Gastrocnemius medialis (tissue), 4 donors: ENCODE results near the gene UNG. TPM values are rescaled to one million over a fixed set of nuclear protein-coding genes. Genes with fewer than 3 reads are reported as not detected.
A peak's percentile ranks its signal among the peaks of the same experiment; 100 is the strongest.
"Not testable (repeated sequence)": the region's sequence is repeated elsewhere in the genome, so short reads cannot be mapped to it uniquely, and the experiment has no call there.

ENCODE experiments used
- ATAC-seq, 2 donors: fragments of 150-250 bp; one replicate each; pipeline ENCODE4 v1.9.1; 2016
- DNase-seq, 2 donors: peaks; one replicate each; pipeline ENCODE4 v3.0.0-alpha.2; 2019
- H3K27ac ChIP-seq, 4 donors: fragments of 200-600 bp; sonication (generic); 1 replicate in 1 of 4; 2 replicates in 3 of 4; pipeline ENCODE4 v1.5.1; 2016 to 2018; ENCODE audit warnings: mild to moderate bottlenecking in 2 of 4, moderate library complexity in 1 of 4
- H3K27me3 ChIP-seq, 3 donors: fragments of 200-600 bp; sonication (generic) in 2 of 3; 1 replicate in 1 of 3; 2 replicates in 2 of 3; pipeline versions ENCODE4 v1.5.1 to v1.6.0; 2016 to 2019; ENCODE audit warnings: mild to moderate bottlenecking in 1 of 3, moderate library complexity in 1 of 3
- H3K36me3 ChIP-seq, 2 donors: fragments of 200-600 bp; sonication (generic) in 1 of 2; one replicate each; pipeline ENCODE4 v1.5.1; 2017 to 2018
- H3K4me1 ChIP-seq, 2 donors: fragments of 200-600 bp; sonication (generic) in 1 of 2; one replicate each; pipeline ENCODE4 v1.5.1; 2016 to 2017; ENCODE audit warnings: mild to moderate bottlenecking in 2 of 2
- H3K4me3 ChIP-seq, 4 donors: fragments of 200-600 bp; sonication (generic) in 3 of 4; 1 replicate in 1 of 4; 2 replicates in 3 of 4; pipeline ENCODE4 v1.5.1; 2016 to 2019; ENCODE audit warnings: mild to moderate bottlenecking in 2 of 4
- H3K9me3 ChIP-seq, 3 donors: fragments of 200-600 bp; sonication (generic) in 2 of 3; 1 replicate in 1 of 3; 2 replicates in 2 of 3; pipeline ENCODE4 v1.5.1; 2016 to 2019
- POLR2A ChIP-seq, 2 donors: fragments of 450-650 bp; IDR thresholded peaks; one replicate each; pipeline ENCODE4 v1.6.1; 2017; ENCODE audit warnings: antibody characterized with exemption in 2 of 2, mild to moderate bottlenecking in 2 of 2, moderate library complexity in 2 of 2
- in situ Hi-C, 4 donors: fragments of 200-750 bp; cut with MboI; loops; one replicate each; pipeline versions ENCODE4 v1.15.0 to v1.8.0; 2017; ENCODE audit warnings: low sequenced_read_pairs in 4 of 4
- intact Hi-C: fragments of 100-400 bp; cut with DNase I; formaldehyde crosslinking; loops from one replicate; pipeline ENCODE4 v1.15.1; 2023; ENCODE audit warnings: low total_unique reads
- total RNA-seq, 4 donors: library from RNA; depleted of rRNA; stranded (reverse); fragments of >200 nt; gene quantifications; one replicate each; pipeline versions ENCODE4 v1.1.0 to v1.2.3, GENCODE V29; 2016
- TF ChIP-seq, protein P1 (sequence below), 5 experiments: fragments of 450-650 bp in 3 of 5; fragments of 200-600 bp in 2 of 5; sonication (generic) in 2 of 5; IDR thresholded peaks in 4 of 5; conservative IDR thresholded peaks in 1 of 5; 1 replicate in 4 of 5; 2 replicates in 1 of 5; pipeline ENCODE4 v1.5.1; 2016 to 2019; ENCODE audit warnings: antibody characterized with exemption in 5 of 5, mild to moderate bottlenecking in 3 of 5, moderate library complexity in 3 of 5

UNG gene
- total RNA-seq, 4 donors from 2014 or later = 38.7 to 45.3 (median 42.3) TPM

DNA sequence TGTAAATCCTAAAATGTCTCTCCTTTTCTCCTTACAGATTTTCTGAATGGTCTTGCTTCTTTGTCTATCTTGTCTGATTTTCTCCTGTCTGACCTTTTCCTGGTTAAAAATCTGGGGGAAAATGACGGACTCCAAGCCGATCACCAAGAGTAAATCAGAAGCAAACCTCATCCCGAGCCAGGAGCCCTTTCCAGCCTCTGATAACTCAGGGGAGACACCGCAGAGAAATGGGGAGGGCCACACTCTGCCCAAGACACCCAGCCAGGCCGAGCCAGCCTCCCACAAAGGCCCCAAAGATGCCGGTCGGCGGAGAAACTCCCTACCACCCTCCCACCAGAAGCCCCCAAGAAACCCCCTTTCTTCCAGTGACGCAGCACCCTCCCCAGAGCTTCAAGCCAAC is 42.0 kb downstream of the UNG start:
- DNase-seq (no peak), ATAC-seq (no peak)
- TF ChIP-seq, protein P1, sequence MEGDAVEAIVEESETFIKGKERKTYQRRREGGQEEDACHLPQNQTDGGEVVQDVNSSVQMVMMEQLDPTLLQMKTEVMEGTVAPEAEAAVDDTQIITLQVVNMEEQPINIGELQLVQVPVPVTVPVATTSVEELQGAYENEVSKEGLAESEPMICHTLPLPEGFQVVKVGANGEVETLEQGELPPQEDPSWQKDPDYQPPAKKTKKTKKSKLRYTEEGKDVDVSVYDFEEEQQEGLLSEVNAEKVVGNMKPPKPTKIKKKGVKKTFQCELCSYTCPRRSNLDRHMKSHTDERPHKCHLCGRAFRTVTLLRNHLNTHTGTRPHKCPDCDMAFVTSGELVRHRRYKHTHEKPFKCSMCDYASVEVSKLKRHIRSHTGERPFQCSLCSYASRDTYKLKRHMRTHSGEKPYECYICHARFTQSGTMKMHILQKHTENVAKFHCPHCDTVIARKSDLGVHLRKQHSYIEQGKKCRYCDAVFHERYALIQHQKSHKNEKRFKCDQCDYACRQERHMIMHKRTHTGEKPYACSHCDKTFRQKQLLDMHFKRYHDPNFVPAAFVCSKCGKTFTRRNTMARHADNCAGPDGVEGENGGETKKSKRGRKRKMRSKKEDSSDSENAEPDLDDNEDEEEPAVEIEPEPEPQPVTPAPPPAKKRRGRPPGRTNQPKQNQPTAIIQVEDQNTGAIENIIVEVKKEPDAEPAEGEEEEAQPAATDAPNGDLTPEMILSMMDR (IDR thresholded peaks at IDR 0.05 in 4 of 5, conservative IDR thresholded peaks at IDR 0.05 in 1 of 5) = no peak
- no peak for TF ChIP-seq POLR2A (IDR thresholded peaks at IDR 0.05)
- Histone ChIP-seq H3K4me1 (peaks cover 91 to 98% of the 10 kb centered on the region in 2 donors), H3K36me3 (peaks cover 0 to 50% of the 10 kb centered on the region in 2 donors), H3K4me3 (no peak overlapping the region), H3K27me3 (no peaks in the 10 kb centered on the region), H3K27ac (peak overlapping the region; percentile 93 to 99 (median 97)), H3K9me3 (no peaks in the 10 kb centered on the region)
- intact Hi-C loops = no loop called here
- in situ Hi-C loops = no loop called here

DNA sequence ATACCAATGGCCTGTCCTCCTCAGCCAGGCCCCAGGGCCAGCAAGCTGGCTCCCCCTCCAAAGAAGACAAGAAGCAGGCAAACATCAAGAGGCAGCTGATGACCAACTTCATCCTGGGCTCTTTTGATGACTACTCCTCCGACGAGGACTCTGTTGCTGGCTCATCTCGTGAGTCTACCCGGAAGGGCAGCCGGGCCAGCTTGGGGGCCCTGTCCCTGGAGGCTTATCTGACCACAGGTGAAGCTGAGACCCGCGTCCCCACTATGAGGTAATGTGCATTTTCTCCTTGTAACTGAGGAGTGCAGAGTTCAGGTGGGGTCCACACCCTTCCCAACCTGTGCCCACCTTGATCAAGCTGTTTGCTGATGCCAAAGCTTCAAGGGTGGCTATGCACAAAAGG is 42.4 kb downstream of the UNG start:
- Histone ChIP-seq H3K9me3 (no peaks in the 10 kb centered on the region), H3K27ac (peak overlapping the region; percentile 93 to 99 (median 97)), H3K27me3 (no peaks in the 10 kb centered on the region), H3K4me1 (peaks cover 88 to 98% of the 10 kb centered on the region in 2 donors), H3K4me3 (no peak overlapping the region), H3K36me3 (peaks cover 0 to 50% of the 10 kb centered on the region in 2 donors)
- ATAC-seq (no peak), DNase-seq (no peak)
- in situ Hi-C loops = no loop called here
- TF ChIP-seq, protein P1 (IDR thresholded peaks at IDR 0.05 in 4 of 5, conservative IDR thresholded peaks at IDR 0.05 in 1 of 5) = no peak
- no peak for TF ChIP-seq POLR2A (IDR thresholded peaks at IDR 0.05)
- intact Hi-C loops = no loop called here

DNA sequence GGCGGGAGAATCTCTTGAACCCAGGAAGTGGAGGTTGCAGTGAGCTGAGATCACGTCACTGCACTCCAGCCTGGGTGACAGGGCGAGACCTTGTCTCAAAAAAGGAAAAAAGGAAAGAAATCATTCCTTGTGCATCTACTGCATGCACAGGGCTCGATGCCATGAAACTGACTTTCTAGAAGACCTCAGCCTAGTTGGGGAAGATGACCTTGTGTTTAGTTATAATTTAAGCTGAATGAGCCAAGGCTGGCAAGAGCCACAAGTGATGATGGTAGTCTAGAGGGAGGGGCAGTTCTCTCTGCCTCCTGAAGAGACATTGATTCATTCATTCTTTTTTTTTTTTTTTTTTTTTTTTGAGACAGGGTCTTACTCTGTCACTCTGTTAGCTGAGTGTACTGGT is 43.2 kb downstream of the UNG start:
- H3K27ac ChIP-seq = peak overlapping the region; percentile 93 to 99 (median 97)
- ATAC-seq (no peak), DNase-seq (peak in 1 of 2 donors; percentile 9)
- intact Hi-C loops (no loop called here), in situ Hi-C loops (no loop called here)
- H3K9me3 ChIP-seq = no peaks in the 10 kb centered on the region
- peaks cover 94 to 98% of the 10 kb centered on the region in 2 donors for H3K4me1 ChIP-seq
- H3K4me3 ChIP-seq = no peak overlapping the region
- TF ChIP-seq POLR2A (IDR thresholded peaks at IDR 0.05) = no peak
- TF ChIP-seq, protein P1 (IDR thresholded peaks at IDR 0.05 in 4 of 5, conservative IDR thresholded peaks at IDR 0.05 in 1 of 5) = no peak
- no peaks in the 10 kb centered on the region for H3K27me3 ChIP-seq
- peaks cover 0 to 50% of the 10 kb centered on the region in 2 donors for H3K36me3 ChIP-seq

DNA sequence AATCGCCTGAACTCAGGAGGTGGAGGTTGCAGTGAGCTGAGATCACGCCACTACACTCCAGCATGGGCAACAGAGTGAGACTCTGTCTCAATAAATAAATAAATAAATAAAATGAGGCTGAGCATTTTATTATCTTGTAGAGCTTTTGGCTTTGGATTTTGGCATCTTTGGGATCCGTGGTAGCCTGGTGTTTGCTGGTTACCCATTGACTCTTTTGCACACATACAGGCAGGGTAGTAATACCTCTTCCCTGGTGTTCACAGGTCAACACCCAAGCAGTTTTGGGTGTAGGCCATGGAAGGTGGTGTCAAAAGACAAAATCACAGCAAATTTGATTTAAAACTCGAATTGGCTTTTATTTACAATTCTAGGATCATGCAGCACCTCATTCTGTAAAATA is 46.8 kb downstream of the UNG start:
- in situ Hi-C loops = no loop called here
- H3K9me3 ChIP-seq = no peaks in the 10 kb centered on the region
- H3K36me3 ChIP-seq = peaks cover 0 to 52% of the 10 kb centered on the region in 2 donors
- ATAC-seq (no peak), DNase-seq (no peak)
- intact Hi-C loops = no loop called here
- peak overlapping the region; percentile 86 to 97 (median 90) for H3K27ac ChIP-seq
- no peaks in the 10 kb centered on the region for H3K27me3 ChIP-seq
- no peak for TF ChIP-seq POLR2A (IDR thresholded peaks at IDR 0.05)
- TF ChIP-seq, protein P1 (IDR thresholded peaks at IDR 0.05 in 4 of 5, conservative IDR thresholded peaks at IDR 0.05 in 1 of 5) = no peak
- H3K4me3 ChIP-seq = peak overlapping the region in 1 of 4 donors; percentile 5
- H3K4me1 ChIP-seq = peaks cover 86 to 92% of the 10 kb centered on the region in 2 donors

DNA sequence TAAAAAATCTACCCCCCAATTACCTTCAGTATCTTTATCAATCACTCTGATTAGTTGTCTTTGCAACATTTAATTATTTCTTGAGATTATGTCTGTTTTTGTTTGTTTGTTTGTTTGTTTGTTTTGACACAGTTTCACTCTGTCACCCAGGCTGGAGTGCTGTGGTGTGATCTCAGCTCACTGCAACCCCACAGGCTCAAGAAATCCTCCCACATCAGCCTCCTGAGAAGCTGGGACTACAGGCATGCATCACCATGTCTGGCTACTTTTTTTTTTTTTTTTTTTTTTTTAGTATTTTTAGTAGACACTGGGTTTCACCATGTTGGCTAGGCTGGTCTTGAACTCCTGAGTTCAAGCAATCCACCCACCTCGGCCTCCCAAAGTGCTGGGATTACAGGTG is 49.7 kb downstream of the UNG start:
- H3K27me3 ChIP-seq, DNase-seq, H3K9me3 ChIP-seq, in situ Hi-C loops, intact Hi-C loops, H3K4me3 ChIP-seq, ATAC-seq: not testable (repeated sequence)
- Histone ChIP-seq H3K4me1 (peaks cover 69 to 79% of the 10 kb centered on the region in 2 donors), H3K27ac (peak overlapping the region; percentile 86 to 97 (median 90)), H3K36me3 (peaks cover 0 to 24% of the 10 kb centered on the region in 2 donors)
